ENCODE measurements around the gene IQCH. TPM values are rescaled to one million over a fixed set of nuclear protein-coding genes. Genes with fewer than 3 reads are reported as not detected.
A peak's percentile ranks its signal among the peaks of the same experiment; 100 is the strongest.

IQCH gene
- total and polyA plus RNA-seq, 9 of the 15 experiments (the other 6 are each of a cell fraction or from before 2014, with no cell fraction given): 1.8 to 3.9 (median 2.7) TPM

GRCh38 chr15:67399925-67400324, 145.3 kb downstream of the IQCH start (continued):
- TF ChIP-seq PRMT5 (CRISPR knock-in tag; IDR thresholded peaks at IDR 0.05) (no peak), CREM (IDR thresholded peaks at IDR 0.05; ENCODE audit: low read depth) (no peak), SIN3A (IDR thresholded peaks at IDR 0.05; ENCODE audit: borderline replicate concordance in 2 of 2, control insufficient read depth in 1 of 2, low read depth in 2 of 2, low read length in 2 of 2) (peak in 1 of 2 experiments; percentile 48; a peak in 1 of 4 replicates), TCF3 (CRISPR knock-in tag; IDR thresholded peaks at IDR 0.05) (peak; percentile 56), DPF2 (IDR thresholded peaks at IDR 0.05) (peak; percentile 72; the same call in 1 of the 2 replicates), FOXP4 (CRISPR knock-in tag; IDR thresholded peaks at IDR 0.05; ENCODE audit: borderline replicate concordance) (no peak), BCOR (IDR thresholded peaks at IDR 0.05) (no peak), PHB2 (IDR thresholded peaks at IDR 0.05; ENCODE audit: low read depth) (no peak), ZNF655 (CRISPR knock-in tag; IDR thresholded peaks at IDR 0.05) (no peak), MEF2A (IDR thresholded peaks at IDR 0.05; ENCODE audit: control insufficient read depth, low read depth, low read length) (no peak), BMI1 (IDR thresholded peaks at IDR 0.05; ENCODE audit: low read length) (no peak), MAFF (IDR thresholded peaks at IDR 0.05; ENCODE audit: low read length) (peak; percentile 83), NFE2L1 (tag; IDR thresholded peaks at IDR 0.05; ENCODE audit: borderline replicate concordance, low read depth) (no peak), NFYB (IDR thresholded peaks at IDR 0.05; ENCODE audit: extremely low read depth, insufficient read length) (no peak), RNF2 (IDR thresholded peaks at IDR 0.05) (no peak), HDAC3 (IDR thresholded peaks at IDR 0.05; ENCODE audit: borderline replicate concordance, partially characterized antibody) (no peak), TARDBP (IDR thresholded peaks at IDR 0.05) (no peak), ATF1 (CRISPR knock-in tag; IDR thresholded peaks at IDR 0.05) (no peak), ATF1 (tag; IDR thresholded peaks at IDR 0.05) (no peak), KDM5B (IDR thresholded peaks at IDR 0.05; ENCODE audit: insufficient replicate concordance, low read depth, low read length) (no peak)
- TF ChIP-seq, protein P1, sequence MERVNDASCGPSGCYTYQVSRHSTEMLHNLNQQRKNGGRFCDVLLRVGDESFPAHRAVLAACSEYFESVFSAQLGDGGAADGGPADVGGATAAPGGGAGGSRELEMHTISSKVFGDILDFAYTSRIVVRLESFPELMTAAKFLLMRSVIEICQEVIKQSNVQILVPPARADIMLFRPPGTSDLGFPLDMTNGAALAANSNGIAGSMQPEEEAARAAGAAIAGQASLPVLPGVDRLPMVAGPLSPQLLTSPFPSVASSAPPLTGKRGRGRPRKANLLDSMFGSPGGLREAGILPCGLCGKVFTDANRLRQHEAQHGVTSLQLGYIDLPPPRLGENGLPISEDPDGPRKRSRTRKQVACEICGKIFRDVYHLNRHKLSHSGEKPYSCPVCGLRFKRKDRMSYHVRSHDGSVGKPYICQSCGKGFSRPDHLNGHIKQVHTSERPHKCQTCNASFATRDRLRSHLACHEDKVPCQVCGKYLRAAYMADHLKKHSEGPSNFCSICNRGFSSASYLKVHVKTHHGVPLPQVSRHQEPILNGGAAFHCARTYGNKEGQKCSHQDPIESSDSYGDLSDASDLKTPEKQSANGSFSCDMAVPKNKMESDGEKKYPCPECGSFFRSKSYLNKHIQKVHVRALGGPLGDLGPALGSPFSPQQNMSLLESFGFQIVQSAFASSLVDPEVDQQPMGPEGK (CRISPR knock-in tag; IDR thresholded peaks at IDR 0.05; ENCODE audit: borderline replicate concordance): no peak
- TF ChIP-seq, protein P2, sequence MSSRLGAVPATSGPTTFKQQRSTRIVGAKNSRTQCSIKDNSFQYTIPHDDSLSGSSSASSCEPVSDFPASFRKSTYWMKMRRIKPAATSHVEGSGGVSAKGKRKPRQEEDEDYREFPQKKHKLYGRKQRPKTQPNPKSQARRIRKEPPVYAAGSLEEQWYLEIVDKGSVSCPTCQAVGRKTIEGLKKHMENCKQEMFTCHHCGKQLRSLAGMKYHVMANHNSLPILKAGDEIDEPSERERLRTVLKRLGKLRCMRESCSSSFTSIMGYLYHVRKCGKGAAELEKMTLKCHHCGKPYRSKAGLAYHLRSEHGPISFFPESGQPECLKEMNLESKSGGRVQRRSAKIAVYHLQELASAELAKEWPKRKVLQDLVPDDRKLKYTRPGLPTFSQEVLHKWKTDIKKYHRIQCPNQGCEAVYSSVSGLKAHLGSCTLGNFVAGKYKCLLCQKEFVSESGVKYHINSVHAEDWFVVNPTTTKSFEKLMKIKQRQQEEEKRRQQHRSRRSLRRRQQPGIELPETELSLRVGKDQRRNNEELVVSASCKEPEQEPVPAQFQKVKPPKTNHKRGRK (tag; IDR thresholded peaks at IDR 0.05): no peak
- TF ChIP-seq, protein P3, sequence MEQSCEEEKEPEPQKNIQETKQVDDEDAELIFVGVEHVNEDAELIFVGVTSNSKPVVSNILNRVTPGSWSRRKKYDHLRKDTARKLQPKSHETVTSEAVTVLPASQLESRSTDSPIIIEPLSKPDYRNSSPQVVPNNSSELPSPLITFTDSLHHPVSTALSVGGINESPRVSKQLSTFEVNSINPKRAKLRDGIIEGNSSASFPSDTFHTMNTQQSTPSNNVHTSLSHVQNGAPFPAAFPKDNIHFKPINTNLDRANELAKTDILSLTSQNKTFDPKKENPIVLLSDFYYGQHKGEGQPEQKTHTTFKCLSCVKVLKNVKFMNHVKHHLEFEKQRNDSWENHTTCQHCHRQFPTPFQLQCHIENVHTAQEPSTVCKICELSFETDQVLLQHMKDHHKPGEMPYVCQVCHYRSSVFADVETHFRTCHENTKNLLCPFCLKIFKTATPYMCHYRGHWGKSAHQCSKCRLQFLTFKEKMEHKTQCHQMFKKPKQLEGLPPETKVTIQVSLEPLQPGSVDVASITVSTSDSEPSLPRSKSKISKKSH (CRISPR knock-in tag; IDR thresholded peaks at IDR 0.05): no peak

All from K562 (cell line).